Fibroblast of skin of abdomen (primary cell): Measurements from ENCODE around the gene PCDHGC5. TPM values are rescaled to one million over a fixed set of nuclear protein-coding genes. Genes with fewer than 3 reads are reported as not detected.

Experiments used
- DNase-seq: peaks from one replicate; pipeline ENCODE4 v3.0.0-alpha.2; 2013
- polyA plus RNA-seq, 2 experiments: library from polyadenylated mRNA; unstranded; fragments of 120-200 nt; gene quantifications; one replicate each; pipeline ENCODE4 v1.2.1, GENCODE V29; 2013; ENCODE audit not compliant: insufficient read length in 2 of 2

Gene PCDHGC5
- 6.4 TPM for polyA plus RNA-seq (2013, experiment 1 of 2; ENCODE audit: insufficient read length)
- polyA plus RNA-seq (2013, experiment 2 of 2; ENCODE audit: insufficient read length), result 6.6 TPM

- DNase-seq, result peak; percentile 89
These were observed at the start of gene PCDHGC5 for GRCh38 chr5:141488591-141489561. Gene PCDHGC5 (plus strand): TSS chr5:141489081. CDS start chr5:141489241, 160 bp downstream.

GRCh38 chr5:141439411-141440141 lies 49.3 kb upstream of the PCDHGC5 start:
- peak; percentile 47 for DNase-seq

- no peak for DNase-seq
These were observed 48.5 kb upstream of the PCDHGC5 start for GRCh38 chr5:141440341-141440740.

DNA sequence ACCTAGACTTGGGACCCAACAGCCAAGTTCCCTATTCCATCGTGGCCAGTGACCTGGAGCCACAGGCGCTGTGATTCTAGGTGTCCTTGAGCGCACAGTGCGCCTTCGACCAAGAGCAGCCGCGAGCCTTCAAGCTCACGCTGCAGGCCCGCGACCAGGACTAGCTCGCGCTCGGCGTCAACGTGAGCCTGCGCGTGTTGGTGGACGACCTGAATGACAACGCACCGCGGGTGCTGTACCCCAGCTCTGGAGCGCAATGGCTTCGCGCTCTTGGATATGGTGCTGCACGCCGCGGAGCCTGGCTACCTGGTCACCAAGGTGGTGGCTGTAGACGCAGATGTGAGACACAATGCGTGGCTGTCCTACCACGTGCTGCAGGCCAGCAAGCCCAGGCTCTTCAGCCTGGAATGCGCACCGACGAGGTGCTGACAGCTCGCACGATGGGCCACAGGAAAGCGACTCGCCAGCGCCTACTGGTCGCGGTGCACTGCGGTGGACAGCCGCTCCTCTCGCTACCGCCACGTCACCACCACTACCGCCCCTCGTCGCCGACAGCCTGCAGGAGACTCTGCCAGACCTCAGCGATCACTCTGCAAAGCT lies 47.2 kb upstream of the PCDHGC5 start:
- no peak for DNase-seq

DNA sequence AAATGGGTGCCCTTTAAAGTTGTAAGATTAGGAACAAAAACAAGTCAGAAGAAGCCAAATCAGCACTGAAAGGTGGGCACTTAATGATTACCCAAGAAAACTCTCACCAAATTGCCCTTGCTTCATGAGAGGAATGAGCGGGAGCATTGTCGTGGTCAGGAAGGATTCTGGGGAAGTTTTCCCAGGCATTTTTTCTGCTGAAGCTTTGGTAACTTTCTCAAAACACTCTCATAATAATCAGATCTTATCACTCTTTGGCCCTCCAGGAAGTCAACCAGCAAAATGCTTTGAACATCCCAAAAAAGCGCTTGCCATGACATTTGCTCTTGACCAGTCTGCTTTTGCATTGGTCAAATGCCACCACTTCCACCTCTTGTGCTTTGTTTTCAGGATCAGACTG lies 23.5 kb upstream of the PCDHGC5 start:
- peak; percentile 45 for DNase-seq

DNA sequence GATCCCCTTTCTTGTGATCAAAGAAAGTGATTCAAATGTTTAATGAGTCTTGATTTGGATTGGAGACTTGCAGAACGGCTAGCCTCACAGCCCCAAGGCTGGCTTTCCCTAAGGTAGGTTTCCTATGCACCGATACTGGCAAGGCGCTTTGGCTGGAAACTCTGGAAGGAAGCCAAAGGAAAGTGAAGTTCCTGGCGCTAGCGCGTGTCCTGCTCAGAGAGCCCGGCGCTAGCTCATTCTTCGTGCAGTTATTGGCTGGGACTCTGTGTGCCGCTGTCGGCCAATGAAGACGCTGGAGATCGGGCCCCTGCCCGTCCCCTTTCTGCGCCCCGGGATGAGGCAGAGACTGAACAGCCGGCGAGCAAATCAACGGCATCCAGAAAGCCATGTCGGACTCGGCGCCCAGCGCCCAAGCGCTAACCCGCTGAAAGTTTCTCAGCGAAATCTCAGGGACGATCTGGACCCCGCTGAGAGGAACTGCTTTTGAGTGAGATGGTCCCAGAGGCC lies 13.2 kb upstream of the PCDHGC5 start, which contains the start of gene PCDHGC3:
PCDHGC3 (plus strand) TSS at position 342 of the 507 bp plus-strand sequence; CDS start at position 493, 151 bp downstream.
- DNase-seq, result peak; percentile 97

- peak; percentile 79 for DNase-seq
These were observed 12.6 kb upstream of the PCDHGC5 start for GRCh38 chr5:141476132-141476911.

DNA sequence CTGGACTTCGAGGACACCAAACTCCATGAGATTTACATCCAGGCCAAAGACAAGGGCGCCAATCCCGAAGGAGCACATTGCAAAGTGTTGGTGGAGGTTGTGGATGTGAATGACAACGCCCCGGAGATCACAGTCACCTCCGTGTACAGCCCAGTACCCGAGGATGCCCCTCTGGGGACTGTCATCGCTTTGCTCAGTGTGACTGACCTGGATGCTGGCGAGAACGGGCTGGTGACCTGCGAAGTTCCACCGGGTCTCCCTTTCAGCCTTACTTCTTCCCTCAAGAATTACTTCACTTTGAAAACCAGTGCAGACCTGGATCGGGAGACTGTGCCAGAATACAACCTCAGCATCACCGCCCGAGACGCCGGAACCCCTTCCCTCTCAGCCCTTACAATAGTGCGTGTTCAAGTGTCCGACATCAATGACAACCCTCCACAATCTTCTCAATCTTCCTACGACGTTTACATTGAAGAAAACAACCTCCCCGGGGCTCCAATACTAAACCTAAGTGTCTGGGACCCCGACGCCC lies 11.8 kb upstream of the PCDHGC5 start:
- DNase-seq, result no peak

- peak; percentile 11 for DNase-seq
These were observed 11.1 kb upstream of the PCDHGC5 start for GRCh38 chr5:141477815-141478214.

DNA sequence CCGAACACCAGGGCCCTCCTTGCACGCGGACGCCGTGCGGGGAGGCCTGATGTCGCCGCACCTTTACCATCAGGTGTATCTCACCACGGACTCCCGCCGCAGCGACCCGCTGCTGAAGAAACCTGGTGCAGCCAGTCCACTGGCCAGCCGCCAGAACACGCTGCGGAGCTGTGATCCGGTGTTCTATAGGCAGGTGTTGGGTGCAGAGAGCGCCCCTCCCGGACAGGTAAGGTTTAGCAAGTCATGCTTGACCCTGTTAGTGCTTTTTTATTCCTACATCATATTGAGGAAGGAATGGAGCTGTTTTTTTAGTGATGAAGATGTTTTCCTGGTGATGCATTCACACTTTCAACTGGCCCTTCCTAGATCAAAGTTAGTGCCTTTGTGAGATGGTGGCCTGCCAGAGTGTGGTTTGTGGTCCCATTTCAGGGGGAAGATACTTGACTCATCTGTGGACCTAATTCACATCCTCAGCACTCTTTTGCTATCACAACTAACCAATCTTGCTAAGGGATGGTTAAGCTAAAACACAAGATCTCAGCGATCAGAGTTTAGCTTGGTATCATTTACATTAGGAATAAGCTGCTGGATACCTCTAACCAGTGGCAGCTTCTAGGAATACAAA lies 10.4 kb upstream of the PCDHGC5 start:
- DNase-seq, result peak; percentile 65

GRCh38 chr5:141479776-141480175 lies 9.1 kb upstream of the PCDHGC5 start:
- DNase-seq, result peak; percentile 29

DNA sequence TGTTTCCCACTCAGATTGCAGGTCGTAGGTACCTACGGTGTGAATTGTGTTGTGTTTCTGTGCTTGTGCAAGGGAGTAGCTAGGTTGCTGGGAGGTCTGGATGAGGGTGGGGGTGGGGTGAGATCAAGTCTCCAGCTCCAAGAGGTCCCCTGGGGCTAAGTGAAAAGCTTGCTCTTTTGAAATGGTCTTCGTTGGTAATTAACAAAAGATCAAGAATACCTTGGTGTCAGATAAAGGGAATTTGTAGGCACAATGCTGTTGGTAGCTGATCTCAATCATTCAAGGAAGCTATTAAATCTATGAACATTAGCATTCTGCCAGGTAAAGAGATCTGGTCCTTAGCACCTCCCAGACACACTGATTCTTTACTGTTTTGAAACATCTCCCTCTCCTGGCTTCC lies 5.0 kb upstream of the PCDHGC5 start:
- no peak for DNase-seq

DNA sequence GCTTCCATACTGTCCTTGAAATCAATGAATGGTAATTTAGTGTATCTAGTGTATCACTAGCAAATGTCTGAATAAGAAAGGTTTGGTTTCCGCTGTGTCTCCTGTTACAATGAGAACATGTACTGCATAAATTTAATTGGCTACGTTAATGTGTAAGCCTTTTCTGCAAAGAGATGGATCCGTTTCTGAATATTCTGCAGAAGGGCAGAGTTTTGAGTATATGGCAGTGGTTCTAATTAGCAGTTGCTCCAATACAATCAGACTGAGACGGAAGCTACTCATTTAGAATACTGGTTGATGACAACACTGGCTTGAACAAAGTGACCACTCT lies 4.6 kb upstream of the PCDHGC5 start:
- peak; percentile 15 for DNase-seq

DNA sequence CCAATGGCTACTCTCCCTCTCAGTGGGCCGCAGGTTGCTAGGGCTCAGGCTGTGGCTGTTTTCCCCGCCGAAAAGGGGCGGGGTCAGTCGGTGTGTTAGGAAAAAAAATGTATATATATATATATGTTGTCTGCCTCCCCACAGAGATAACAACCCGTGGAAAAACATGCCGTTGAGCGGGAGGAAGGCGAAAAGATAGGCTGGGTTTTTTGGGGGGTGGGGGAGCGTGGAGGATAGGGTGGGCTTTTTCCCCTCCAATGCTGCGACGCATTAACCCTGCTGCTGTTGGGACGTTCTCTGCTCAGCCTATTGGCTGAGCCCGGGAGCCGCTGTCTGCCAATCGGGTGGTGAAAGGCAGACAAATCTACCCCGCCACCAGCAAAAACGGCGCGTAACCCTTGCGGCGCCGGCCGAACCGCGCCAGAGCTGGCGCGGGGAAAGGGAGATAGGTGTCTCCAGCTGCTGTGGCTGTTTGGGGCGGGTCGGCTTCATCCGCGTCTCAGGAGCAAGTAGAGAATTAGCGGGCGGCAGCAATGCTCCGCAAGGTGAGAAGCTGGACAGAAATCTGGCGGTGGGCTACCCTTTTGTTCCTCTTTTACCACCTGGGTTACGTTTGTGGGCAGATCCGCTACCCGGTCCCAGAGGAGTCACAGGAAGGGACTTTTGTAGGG lies 4.1 kb upstream of the PCDHGC5 start, which contains the start of gene PCDHGC4:
PCDHGC4 (plus strand) TSS at position 390 of the 671 bp plus-strand sequence; CDS start at position 534, 144 bp downstream.
- peak; percentile 33 for DNase-seq

- no peak for DNase-seq
These were observed 3.4 kb upstream of the PCDHGC5 start for GRCh38 chr5:141485321-141486055.

DNA sequence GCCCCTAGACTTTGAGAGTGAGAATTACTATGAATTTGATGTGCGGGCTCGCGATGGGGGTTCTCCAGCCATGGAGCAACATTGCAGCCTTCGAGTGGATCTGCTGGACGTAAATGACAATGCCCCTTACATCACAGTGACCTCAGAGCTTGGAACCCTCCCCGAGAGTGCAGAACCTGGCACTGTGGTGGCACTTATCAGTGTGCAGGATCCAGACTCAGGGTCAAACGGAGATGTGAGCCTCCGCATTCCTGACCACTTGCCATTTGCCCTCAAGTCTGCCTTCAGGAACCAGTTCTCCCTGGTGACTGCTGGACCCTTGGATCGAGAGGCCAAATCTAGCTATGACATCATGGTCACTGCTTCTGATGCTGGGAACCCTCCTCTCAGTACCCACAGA lies 2.8 kb upstream of the PCDHGC5 start:
- no peak for DNase-seq

GRCh38 chr5:141487131-141487530 lies 1.8 kb upstream of the PCDHGC5 start:
- DNase-seq, result no peak

GRCh38 chr5:141489841-141490240 lies 960 bp downstream of the PCDHGC5 start:
- no peak for DNase-seq

DNA sequence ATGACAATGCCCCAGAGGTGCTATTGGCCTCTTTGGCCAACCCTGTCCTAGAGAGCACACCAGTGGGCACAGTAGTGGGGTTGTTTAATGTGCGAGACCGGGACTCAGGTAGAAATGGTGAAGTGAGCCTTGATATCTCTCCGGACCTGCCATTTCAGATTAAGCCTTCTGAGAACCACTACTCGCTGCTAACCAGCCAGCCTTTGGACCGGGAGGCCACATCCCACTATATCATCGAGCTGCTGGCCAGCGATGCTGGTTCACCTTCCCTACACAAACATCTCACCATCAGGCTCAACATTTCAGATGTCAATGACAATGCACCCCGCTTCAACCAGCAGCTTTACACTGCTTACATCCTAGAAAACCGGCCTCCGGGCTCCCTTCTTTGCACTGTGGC lies 1.4 kb downstream of the PCDHGC5 start:
- no peak for DNase-seq

DNA sequence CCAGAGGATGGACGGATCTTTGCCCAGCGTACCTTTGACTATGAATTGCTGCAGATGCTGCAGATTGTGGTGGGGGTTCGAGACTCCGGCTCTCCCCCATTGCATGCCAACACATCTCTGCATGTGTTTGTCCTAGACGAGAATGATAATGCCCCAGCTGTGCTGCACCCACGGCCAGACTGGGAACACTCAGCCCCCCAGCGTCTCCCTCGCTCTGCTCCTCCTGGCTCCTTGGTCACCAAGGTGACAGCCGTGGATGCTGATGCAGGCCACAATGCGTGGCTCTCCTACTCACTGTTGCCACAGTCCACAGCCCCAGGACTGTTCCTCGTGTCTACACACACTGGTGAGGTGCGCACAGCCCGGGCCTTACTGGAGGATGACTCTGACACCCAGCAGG lies 1.9 kb downstream of the PCDHGC5 start:
- no peak for DNase-seq
